HEK293 (cell line): ENCODE data around the gene ANTXR2.

Experiments used
- CTCF ChIA-PET: fragments of 350-600 bp; formaldehyde crosslinking; extraction: SDS; loops from one replicate; lab custom pipeline; 2021; ENCODE audit warnings: antibody characterized with exemption; lab: Yijun Ruan, JAX
- POLR2A ChIA-PET: fragments of 300-600 bp; formaldehyde crosslinking; extraction: SDS; loops from one replicate; lab custom pipeline; 2020; ENCODE audit warnings: antibody characterized with exemption, inconsistent platforms; lab: Yijun Ruan, JAX
- H3K27ac ChIP-seq: fragments of 200-500 bp; sonication (Bioruptor generic); 2 replicates; pipeline ENCODE4 v1.5.1; 2014; ENCODE audit warnings: low read depth, low read length, control low read depth, inconsistent platforms; ENCODE audit errors: extremely low read depth
- H3K36me3 ChIP-seq, 2 experiments: fragments of 200-500 bp in 1 of 2; sonication (Bioruptor generic) in 1 of 2; 1 replicate in 1 of 2; 2 replicates in 1 of 2; pipeline ENCODE4 v1.5.1; 2014 to 2017; ENCODE audit warnings: inconsistent platforms in 2 of 2, low read length in 2 of 2; ENCODE audit not compliant: control insufficient read depth in 2 of 2, insufficient read depth in 1 of 2
- H3K4me1 ChIP-seq: fragments of 200-500 bp; sonication (Bioruptor generic); 2 replicates; pipeline ENCODE4 v1.5.1; 2014; ENCODE audit warnings: mild to moderate bottlenecking, low read length, inconsistent platforms; ENCODE audit not compliant: control insufficient read depth, insufficient read depth
- H3K4me3 ChIP-seq: 2 replicates; pipeline ENCODE4 v1.5.1; 2011; ENCODE audit warnings: low read depth, mild to moderate bottlenecking, control low read depth, low read length, moderate library complexity
- H3K9me3 ChIP-seq: fragments of 200-500 bp; sonication (Bioruptor generic); 2 replicates; pipeline ENCODE4 v1.5.1; 2014; ENCODE audit warnings: low read depth, low read length, inconsistent platforms; ENCODE audit not compliant: control insufficient read depth, insufficient read depth
- BCL11A ChIP-seq: fragments of 450-650 bp; formaldehyde crosslinking; IDR thresholded peaks from 2 replicates; pipeline ENCODE4 v1.5.1; 2016; ENCODE audit warnings: low read depth, missing biosample characterization, missing genetic modification characterization
- FEZF1 ChIP-seq: fragments of 450-650 bp; formaldehyde crosslinking; IDR thresholded peaks from 2 replicates; pipeline ENCODE4 v1.5.1; 2016; ENCODE audit warnings: missing biosample characterization, missing genetic modification characterization
- KLF1 ChIP-seq: fragments of 450-650 bp; formaldehyde crosslinking; IDR thresholded peaks from 2 replicates; pipeline ENCODE4 v1.5.1; 2016; ENCODE audit warnings: missing biosample characterization, missing genetic modification characterization
- KLF17 ChIP-seq: fragments of 450-650 bp; formaldehyde crosslinking; IDR thresholded peaks from 2 replicates; pipeline ENCODE4 v1.5.1; 2016; ENCODE audit warnings: missing biosample characterization, missing genetic modification characterization
- OSR2 ChIP-seq: fragments of 450-650 bp; formaldehyde crosslinking; IDR thresholded peaks from 2 replicates; pipeline ENCODE4 v1.5.1; 2016; ENCODE audit warnings: missing biosample characterization, missing genetic modification characterization
- PRDM1 ChIP-seq: fragments of 450-650 bp; formaldehyde crosslinking; IDR thresholded peaks from 2 replicates; pipeline ENCODE4; 2016; ENCODE audit warnings: missing biosample characterization, missing genetic modification characterization
- RBAK ChIP-seq: fragments of 450-650 bp; formaldehyde crosslinking; IDR thresholded peaks from 2 replicates; pipeline ENCODE4 v1.5.1; 2016; ENCODE audit warnings: missing biosample characterization, missing genetic modification characterization
- TRIM28 ChIP-seq: IDR thresholded peaks from 2 replicates; pipeline ENCODE4 v1.6.1; 2011; ENCODE audit warnings: low read length, control low read depth, borderline replicate concordance
- ZBTB1 ChIP-seq: fragments of 450-650 bp; formaldehyde crosslinking; IDR thresholded peaks from 2 replicates; pipeline ENCODE4 v1.5.1; 2016; ENCODE audit warnings: missing biosample characterization, missing genetic modification characterization
- ZBTB17 ChIP-seq: fragments of 450-650 bp; formaldehyde crosslinking; IDR thresholded peaks from 2 replicates; pipeline ENCODE4 v1.5.1; 2016; ENCODE audit warnings: missing biosample characterization, missing genetic modification characterization
- ZFP69B ChIP-seq: fragments of 450-650 bp; formaldehyde crosslinking; IDR thresholded peaks from 2 replicates; pipeline ENCODE4 v1.5.1; 2016; ENCODE audit warnings: missing biosample characterization, missing genetic modification characterization
- ZNF138 ChIP-seq: fragments of 450-650 bp; formaldehyde crosslinking; IDR thresholded peaks from 2 replicates; pipeline ENCODE4 v1.5.1; 2016; ENCODE audit warnings: missing biosample characterization, missing genetic modification characterization, borderline replicate concordance
- ZNF248 ChIP-seq: fragments of 450-650 bp; formaldehyde crosslinking; IDR thresholded peaks from 2 replicates; pipeline ENCODE4 v1.5.1; 2017; ENCODE audit warnings: missing biosample characterization, missing genetic modification characterization
- ZNF280C ChIP-seq: fragments of 450-650 bp; formaldehyde crosslinking; IDR thresholded peaks from 2 replicates; pipeline ENCODE4 v1.5.1; 2016; ENCODE audit warnings: missing biosample characterization, missing genetic modification characterization
- ZNF302 ChIP-seq: fragments of 450-650 bp; formaldehyde crosslinking; IDR thresholded peaks from 2 replicates; pipeline ENCODE4 v1.5.1; 2016; ENCODE audit warnings: missing biosample characterization, missing genetic modification characterization, low read depth
- ZNF350 ChIP-seq: fragments of 450-650 bp; formaldehyde crosslinking; IDR thresholded peaks from 2 replicates; pipeline ENCODE4 v1.5.0; 2017; ENCODE audit warnings: missing biosample characterization, mild to moderate bottlenecking, missing genetic modification characterization
- ZNF48 ChIP-seq: fragments of 450-650 bp; formaldehyde crosslinking; IDR thresholded peaks from 2 replicates; pipeline ENCODE4 v1.5.1; 2016; ENCODE audit warnings: missing biosample characterization, missing genetic modification characterization
- ZNF514 ChIP-seq: fragments of 450-650 bp; formaldehyde crosslinking; IDR thresholded peaks from 2 replicates; pipeline ENCODE4 v1.5.1; 2016; ENCODE audit warnings: missing biosample characterization, missing genetic modification characterization
- ZNF530 ChIP-seq: fragments of 450-650 bp; formaldehyde crosslinking; IDR thresholded peaks from 2 replicates; pipeline ENCODE4 v1.5.1; 2016; ENCODE audit warnings: low read depth, missing biosample characterization, missing genetic modification characterization
- ZNF580 ChIP-seq: fragments of 450-650 bp; formaldehyde crosslinking; IDR thresholded peaks from 2 replicates; pipeline ENCODE4 v1.5.1; 2016; ENCODE audit warnings: missing biosample characterization, missing genetic modification characterization
- ZNF600 ChIP-seq: fragments of 450-650 bp; formaldehyde crosslinking; IDR thresholded peaks from 2 replicates; pipeline ENCODE4 v1.5.1; 2016; ENCODE audit warnings: missing biosample characterization, missing genetic modification characterization
- ZNF660 ChIP-seq: fragments of 450-650 bp; IDR thresholded peaks from 2 replicates; pipeline ENCODE4 v1.5.1; 2018; ENCODE audit warnings: missing biosample characterization, mild to moderate bottlenecking, missing genetic modification characterization
- ZNF76 ChIP-seq: fragments of 450-650 bp; formaldehyde crosslinking; IDR thresholded peaks from 2 replicates; pipeline ENCODE4; 2016; ENCODE audit warnings: low read depth, missing biosample characterization, missing genetic modification characterization, borderline replicate concordance
- ZNF777 ChIP-seq: fragments of 450-650 bp; formaldehyde crosslinking; IDR thresholded peaks from 2 replicates; pipeline ENCODE4 v1.5.1; 2017; ENCODE audit warnings: missing biosample characterization, missing genetic modification characterization, borderline replicate concordance
- ZNF837 ChIP-seq: fragments of 450-650 bp; formaldehyde crosslinking; IDR thresholded peaks from 2 replicates; pipeline ENCODE4 v1.5.1; 2016; ENCODE audit warnings: missing biosample characterization, missing genetic modification characterization
- TF ChIP-seq, protein P1 (sequence below): fragments of 450-650 bp; formaldehyde crosslinking; IDR thresholded peaks from 2 replicates; pipeline ENCODE4 v1.5.0; 2017; ENCODE audit warnings: missing biosample characterization, missing genetic modification characterization, borderline replicate concordance
- TF ChIP-seq, protein P2 (sequence below): fragments of 450-650 bp; formaldehyde crosslinking; IDR thresholded peaks from 2 replicates; pipeline ENCODE4 v1.5.1; 2016; ENCODE audit warnings: missing biosample characterization, missing genetic modification characterization

ANTXR2 gene

DNA sequence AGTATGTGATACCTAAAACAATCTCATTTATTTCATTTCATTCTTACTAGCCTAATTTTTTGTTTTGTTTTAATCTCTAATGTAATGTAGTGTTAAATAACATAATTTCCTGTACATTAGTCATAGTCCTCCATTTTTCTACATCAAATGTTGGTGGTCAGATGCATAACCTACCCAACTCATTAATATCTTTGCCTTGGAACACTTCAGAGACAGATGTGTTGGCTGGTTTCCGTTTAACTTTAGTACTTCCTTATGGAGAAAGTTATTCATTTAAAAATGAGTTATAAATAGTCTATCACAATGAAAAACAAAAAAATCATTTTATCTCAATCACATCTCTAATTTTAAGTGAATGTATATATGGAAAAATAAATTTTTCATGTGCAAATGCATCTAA, 190.2 kb downstream of the ANTXR2 start:
- no peak overlapping the region for H3K4me3 ChIP-seq
- no peaks in the 10 kb centered on the region for H3K9me3 ChIP-seq
- CTCF ChIA-PET = no interaction called here
- no peaks in the 10 kb centered on the region for H3K36me3 ChIP-seq
- H3K27ac ChIP-seq = no peak overlapping the region
- POLR2A ChIA-PET = no interaction called here
- TF ChIP-seq RBAK (tag by site-specific recombination) (no peak), ZBTB1 (tag by site-specific recombination) (no peak), ZFP69B (no peak), ZNF837 (tag by site-specific recombination) (no peak), ZNF248 (tag by site-specific recombination) (no peak), KLF17 (tag by site-specific recombination) (no peak), KLF1 (tag by site-specific recombination) (no peak), ZNF280C (tag by site-specific recombination) (no peak), ZNF350 (tag by site-specific recombination) (no peak), FEZF1 (tag by site-specific recombination) (no peak), ZNF138 (tag by site-specific recombination) (no peak)
- TF ChIP-seq, protein P1, sequence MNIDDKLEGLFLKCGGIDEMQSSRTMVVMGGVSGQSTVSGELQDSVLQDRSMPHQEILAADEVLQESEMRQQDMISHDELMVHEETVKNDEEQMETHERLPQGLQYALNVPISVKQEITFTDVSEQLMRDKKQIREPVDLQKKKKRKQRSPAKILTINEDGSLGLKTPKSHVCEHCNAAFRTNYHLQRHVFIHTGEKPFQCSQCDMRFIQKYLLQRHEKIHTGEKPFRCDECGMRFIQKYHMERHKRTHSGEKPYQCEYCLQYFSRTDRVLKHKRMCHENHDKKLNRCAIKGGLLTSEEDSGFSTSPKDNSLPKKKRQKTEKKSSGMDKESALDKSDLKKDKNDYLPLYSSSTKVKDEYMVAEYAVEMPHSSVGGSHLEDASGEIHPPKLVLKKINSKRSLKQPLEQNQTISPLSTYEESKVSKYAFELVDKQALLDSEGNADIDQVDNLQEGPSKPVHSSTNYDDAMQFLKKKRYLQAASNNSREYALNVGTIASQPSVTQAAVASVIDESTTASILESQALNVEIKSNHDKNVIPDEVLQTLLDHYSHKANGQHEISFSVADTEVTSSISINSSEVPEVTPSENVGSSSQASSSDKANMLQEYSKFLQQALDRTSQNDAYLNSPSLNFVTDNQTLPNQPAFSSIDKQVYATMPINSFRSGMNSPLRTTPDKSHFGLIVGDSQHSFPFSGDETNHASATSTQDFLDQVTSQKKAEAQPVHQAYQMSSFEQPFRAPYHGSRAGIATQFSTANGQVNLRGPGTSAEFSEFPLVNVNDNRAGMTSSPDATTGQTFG = no peak
- H3K4me1 ChIP-seq = no peaks in the 10 kb centered on the region

DNA sequence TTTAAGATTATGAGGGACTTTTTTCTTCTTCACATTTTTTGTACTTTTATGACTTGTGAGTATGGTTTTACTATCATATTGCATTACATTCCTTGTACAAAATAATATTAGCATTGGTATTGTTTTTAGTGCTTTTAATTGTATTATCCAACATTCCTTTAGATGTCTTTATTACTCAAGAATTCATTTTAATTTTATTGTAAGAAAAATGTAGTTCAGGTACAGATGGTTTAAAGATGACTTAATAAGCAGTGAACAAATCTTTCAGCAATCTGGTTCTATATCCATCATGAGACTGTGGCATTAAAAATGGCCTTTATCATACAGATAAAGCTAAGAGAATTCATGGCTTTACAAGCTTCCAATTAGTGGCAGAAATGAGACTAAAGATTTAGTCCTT, 191.6 kb downstream of the ANTXR2 start:
- Histone ChIP-seq H3K36me3 (no peaks in the 10 kb centered on the region), H3K4me3 (no peak overlapping the region), H3K4me1 (no peaks in the 10 kb centered on the region), H3K9me3 (no peaks in the 10 kb centered on the region), H3K27ac (no peak overlapping the region)
- TF ChIP-seq ZNF530 (no peak), ZBTB17 (tag by site-specific recombination) (no peak), KLF17 (tag by site-specific recombination) (no peak), TRIM28 (no peak), ZNF580 (no peak), ZNF76 (tag by site-specific recombination) (no peak), BCL11A (tag by site-specific recombination) (no peak), OSR2 (tag by site-specific recombination) (no peak), ZNF48 (tag by site-specific recombination) (no peak), ZNF660 (tag by site-specific recombination) (no peak), ZNF600 (no peak), ZNF302 (tag by site-specific recombination) (no peak), ZNF777 (no peak), ZNF514 (tag by site-specific recombination) (no peak), PRDM1 (tag by site-specific recombination) (no peak)
- TF ChIP-seq, protein P2, sequence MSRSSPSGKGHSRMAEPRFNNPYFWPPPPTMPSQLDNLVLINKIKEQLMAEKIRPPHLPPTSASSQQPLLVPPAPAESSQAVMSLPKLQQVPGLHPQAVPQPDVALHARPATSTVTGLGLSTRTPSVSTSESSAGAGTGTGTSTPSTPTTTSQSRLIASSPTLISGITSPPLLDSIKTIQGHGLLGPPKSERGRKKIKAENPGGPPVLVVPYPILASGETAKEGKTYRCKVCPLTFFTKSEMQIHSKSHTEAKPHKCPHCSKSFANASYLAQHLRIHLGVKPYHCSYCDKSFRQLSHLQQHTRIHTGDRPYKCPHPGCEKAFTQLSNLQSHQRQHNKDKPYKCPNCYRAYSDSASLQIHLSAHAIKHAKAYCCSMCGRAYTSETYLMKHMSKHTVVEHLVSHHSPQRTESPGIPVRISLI = no peak
- CTCF ChIA-PET = no interaction called here
- POLR2A ChIA-PET = no interaction called here
